GM18868 (cell line): Measurements from ENCODE around the gene VPS39.

Source experiments
- ATAC-seq: cut with Tn5 transposase; IDR thresholded peaks from one replicate; pipeline ENCODE4 v1.9.1; 2021; ENCODE audit warnings: mild to moderate bottlenecking, moderate library complexity; ENCODE audit not compliant: unreplicated experiment

VPS39 gene

GRCh38 chr15:42160136-42160535, 48.0 kb downstream of the VPS39 start:
- ATAC-seq: no peak

GRCh38 chr15:42159381-42160015, 48.6 kb downstream of the VPS39 start:
- ATAC-seq: no peak

GRCh38 chr15:42158941-42159340, 49.2 kb downstream of the VPS39 start:
- no peak for ATAC-seq

- no peak for ATAC-seq
Measured at GRCh38 chr15:42157981-42158765, 49.9 kb downstream of the VPS39 start.

GRCh38 chr15:42157381-42157780, 50.7 kb downstream of the VPS39 start:
- ATAC-seq: no peak

GRCh38 chr15:42156243-42156922, 51.7 kb downstream of the VPS39 start, which contains the start of gene PLA2G4F:
Gene PLA2G4F, minus strand, starts transcription at chr15:42156636. Its CDS starts 87 bp downstream, at chr15:42156549.
- ATAC-seq: no peak

- ATAC-seq: no peak
Measured at GRCh38 chr15:42155546-42156242, 52.4 kb downstream of the VPS39 start.

- no peak for ATAC-seq
Measured at GRCh38 chr15:42154956-42155355, 53.1 kb downstream of the VPS39 start.

- ATAC-seq: no peak
Measured at GRCh38 chr15:42154212-42154941, 53.7 kb downstream of the VPS39 start.

GRCh38 chr15:42153874-42154211, 54.3 kb downstream of the VPS39 start:
- ATAC-seq: no peak

- ATAC-seq: no peak
Measured at GRCh38 chr15:42152921-42153698, 55.0 kb downstream of the VPS39 start.

GRCh38 chr15:42152196-42152920, 55.7 kb downstream of the VPS39 start:
- no peak for ATAC-seq

- no peak for ATAC-seq
Measured at GRCh38 chr15:42151736-42152135, 56.4 kb downstream of the VPS39 start.

GRCh38 chr15:42151141-42151561, 57.0 kb downstream of the VPS39 start:
- ATAC-seq: no peak

- ATAC-seq: no peak
Measured at GRCh38 chr15:42150219-42150970, 57.7 kb downstream of the VPS39 start.

GRCh38 chr15:42149493-42150218, 58.4 kb downstream of the VPS39 start:
- no peak for ATAC-seq

GRCh38 chr15:42148808-42149492, 59.2 kb downstream of the VPS39 start:
- no peak for ATAC-seq
